HFFc6 (cell line): ENCODE measurements around the gene SLC3A2. TPM values are rescaled to one million over a fixed set of nuclear protein-coding genes. Genes with fewer than 3 reads are reported as not detected.

Experiments
- DNase-seq: peaks from one replicate; pipeline ENCODE4 v3.0.0-alpha.2; 2018
- H3K27ac Mint-ChIP-seq: 2 replicates; pipeline ENCODE4 v1.8.0; 2020; ENCODE audit warnings: mild to moderate bottlenecking, mixed read lengths
- H3K27me3 Mint-ChIP-seq: 2 replicates; pipeline ENCODE4 v1.8.0; 2021; ENCODE audit warnings: mild to moderate bottlenecking, moderate library complexity, mixed read lengths; ENCODE audit not compliant: insufficient read depth
- H3K36me3 Mint-ChIP-seq: 2 replicates; pipeline ENCODE4 v1.8.0; 2021; ENCODE audit warnings: low read depth, mixed read lengths
- H3K4me1 Mint-ChIP-seq: 2 replicates; pipeline ENCODE4 v1.8.0; 2020; ENCODE audit warnings: low read depth, mixed read lengths
- H3K4me3 Mint-ChIP-seq: 2 replicates; pipeline ENCODE4 v1.8.0; 2020; ENCODE audit warnings: mild to moderate bottlenecking, moderate library complexity, mixed read lengths
- H3K9me3 Mint-ChIP-seq: 2 replicates; pipeline ENCODE4 v1.8.0; 2020; ENCODE audit warnings: mild to moderate bottlenecking, mixed read lengths
- total RNA-seq, 6 experiments: library from RNA; stranded (reverse); fragmentation: NEBNext Ultra II Directional; extraction: Animal tissue kit (Norgen Biotek cat#: 25700); gene quantifications; 2 replicates in 1 of 6; 3 replicates in 5 of 6; pipeline ENCODE4 v1.2.3, GENCODE V29; 2021
- TF ChIP-seq, protein P1 (sequence below): fragments of 200-600 bp; sonication (generic); IDR thresholded peaks from 2 replicates; pipeline ENCODE4 v1.5.0; 2021; ENCODE audit warnings: antibody characterized with exemption, mild to moderate bottlenecking

SLC3A2 gene
- total RNA-seq, 6 experiments from 2014 or later = 140 to 206 (median 180) TPM

DNA sequence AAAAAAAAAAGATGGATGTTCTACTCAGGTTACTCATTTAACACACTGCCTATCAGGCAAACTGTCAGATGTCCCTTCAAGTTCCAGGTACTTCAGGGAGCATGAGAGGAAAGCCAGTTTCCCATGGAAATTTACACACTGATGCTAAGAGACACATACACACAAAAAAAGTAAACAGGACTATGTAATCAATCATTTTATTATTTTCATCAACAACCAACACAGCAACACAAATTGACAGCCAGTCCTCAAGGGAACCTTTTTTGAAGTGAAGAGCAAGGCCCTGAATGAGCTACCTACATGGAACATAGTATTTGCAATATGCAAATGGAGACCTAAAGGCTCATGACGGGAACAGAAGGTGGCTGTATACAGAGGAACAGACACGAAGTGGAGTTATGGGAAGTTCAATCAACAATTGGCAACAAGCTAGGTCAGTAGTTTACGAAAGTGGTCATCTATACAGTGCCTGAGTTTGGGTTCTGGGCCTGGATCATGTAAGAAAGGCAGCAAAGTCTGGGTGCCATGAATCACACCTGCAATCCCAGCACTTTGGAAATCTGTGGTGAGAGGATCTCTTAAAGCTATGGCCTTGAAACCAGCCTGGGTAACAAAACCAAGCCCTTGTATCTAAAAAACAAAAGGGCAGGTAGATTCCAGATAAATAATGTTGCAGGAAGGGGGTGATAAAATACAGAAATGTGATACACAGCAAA is 28.7 kb upstream of the SLC3A2 start:
- H3K27ac Mint-ChIP-seq = peak overlapping the region; percentile 55
- peaks cover 31% of the 10 kb centered on the region for H3K4me1 Mint-ChIP-seq
- H3K27me3 Mint-ChIP-seq = peaks cover 19% of the 10 kb centered on the region
- peak overlapping the region; percentile 37 for H3K4me3 Mint-ChIP-seq
- peaks cover 43% of the 10 kb centered on the region for H3K36me3 Mint-ChIP-seq
- TF ChIP-seq, protein P1, sequence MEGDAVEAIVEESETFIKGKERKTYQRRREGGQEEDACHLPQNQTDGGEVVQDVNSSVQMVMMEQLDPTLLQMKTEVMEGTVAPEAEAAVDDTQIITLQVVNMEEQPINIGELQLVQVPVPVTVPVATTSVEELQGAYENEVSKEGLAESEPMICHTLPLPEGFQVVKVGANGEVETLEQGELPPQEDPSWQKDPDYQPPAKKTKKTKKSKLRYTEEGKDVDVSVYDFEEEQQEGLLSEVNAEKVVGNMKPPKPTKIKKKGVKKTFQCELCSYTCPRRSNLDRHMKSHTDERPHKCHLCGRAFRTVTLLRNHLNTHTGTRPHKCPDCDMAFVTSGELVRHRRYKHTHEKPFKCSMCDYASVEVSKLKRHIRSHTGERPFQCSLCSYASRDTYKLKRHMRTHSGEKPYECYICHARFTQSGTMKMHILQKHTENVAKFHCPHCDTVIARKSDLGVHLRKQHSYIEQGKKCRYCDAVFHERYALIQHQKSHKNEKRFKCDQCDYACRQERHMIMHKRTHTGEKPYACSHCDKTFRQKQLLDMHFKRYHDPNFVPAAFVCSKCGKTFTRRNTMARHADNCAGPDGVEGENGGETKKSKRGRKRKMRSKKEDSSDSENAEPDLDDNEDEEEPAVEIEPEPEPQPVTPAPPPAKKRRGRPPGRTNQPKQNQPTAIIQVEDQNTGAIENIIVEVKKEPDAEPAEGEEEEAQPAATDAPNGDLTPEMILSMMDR = no peak
- no peak for DNase-seq
- peaks cover 10% of the 10 kb centered on the region for H3K9me3 Mint-ChIP-seq

GRCh38 chr11:62852523-62853188 is 28.0 kb upstream of the SLC3A2 start:
- H3K4me1 Mint-ChIP-seq = peaks cover 37% of the 10 kb centered on the region
- no peak for DNase-seq
- H3K27ac Mint-ChIP-seq = peak overlapping the region; percentile 93
- peaks cover 43% of the 10 kb centered on the region for H3K36me3 Mint-ChIP-seq
- TF ChIP-seq, protein P1 = no peak
- peaks cover 10% of the 10 kb centered on the region for H3K9me3 Mint-ChIP-seq
- H3K27me3 Mint-ChIP-seq = peaks cover 19% of the 10 kb centered on the region
- H3K4me3 Mint-ChIP-seq = peak overlapping the region; percentile 97

DNA sequence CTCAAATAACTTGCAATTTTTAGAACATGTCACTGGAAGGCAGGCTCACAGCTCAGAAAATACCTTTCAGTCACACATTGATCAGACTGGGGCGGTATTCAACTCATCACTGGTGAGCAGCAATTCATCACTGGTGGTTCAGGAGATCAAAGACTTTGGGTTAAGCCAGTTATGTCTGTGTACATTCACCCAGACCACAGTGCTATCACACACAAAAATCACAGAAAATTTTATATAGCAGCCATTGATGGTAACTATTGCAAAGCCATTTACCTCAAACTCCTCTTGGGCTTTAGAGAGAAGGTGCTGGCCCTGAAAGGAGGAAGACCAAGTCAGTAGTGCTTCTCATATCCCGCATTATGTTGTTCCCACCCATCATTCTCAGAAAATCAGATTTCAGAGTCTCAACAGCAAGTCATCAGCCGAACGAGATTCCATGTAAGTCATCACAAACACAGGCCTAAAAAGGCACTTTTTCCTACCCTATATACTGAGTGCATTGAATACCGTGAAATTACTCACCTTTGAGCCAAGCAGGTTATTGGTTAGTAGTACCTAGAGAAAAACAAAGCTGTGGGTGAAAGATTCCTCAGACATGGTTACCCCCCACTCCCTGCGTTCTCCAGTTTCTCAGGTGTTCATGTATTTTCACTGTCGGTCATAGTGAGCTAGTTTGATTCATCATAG is 27.3 kb upstream of the SLC3A2 start:
- peak overlapping the region; percentile 93 for H3K27ac Mint-ChIP-seq
- peaks cover 43% of the 10 kb centered on the region for H3K36me3 Mint-ChIP-seq
- H3K4me1 Mint-ChIP-seq = peaks cover 45% of the 10 kb centered on the region

DNA sequence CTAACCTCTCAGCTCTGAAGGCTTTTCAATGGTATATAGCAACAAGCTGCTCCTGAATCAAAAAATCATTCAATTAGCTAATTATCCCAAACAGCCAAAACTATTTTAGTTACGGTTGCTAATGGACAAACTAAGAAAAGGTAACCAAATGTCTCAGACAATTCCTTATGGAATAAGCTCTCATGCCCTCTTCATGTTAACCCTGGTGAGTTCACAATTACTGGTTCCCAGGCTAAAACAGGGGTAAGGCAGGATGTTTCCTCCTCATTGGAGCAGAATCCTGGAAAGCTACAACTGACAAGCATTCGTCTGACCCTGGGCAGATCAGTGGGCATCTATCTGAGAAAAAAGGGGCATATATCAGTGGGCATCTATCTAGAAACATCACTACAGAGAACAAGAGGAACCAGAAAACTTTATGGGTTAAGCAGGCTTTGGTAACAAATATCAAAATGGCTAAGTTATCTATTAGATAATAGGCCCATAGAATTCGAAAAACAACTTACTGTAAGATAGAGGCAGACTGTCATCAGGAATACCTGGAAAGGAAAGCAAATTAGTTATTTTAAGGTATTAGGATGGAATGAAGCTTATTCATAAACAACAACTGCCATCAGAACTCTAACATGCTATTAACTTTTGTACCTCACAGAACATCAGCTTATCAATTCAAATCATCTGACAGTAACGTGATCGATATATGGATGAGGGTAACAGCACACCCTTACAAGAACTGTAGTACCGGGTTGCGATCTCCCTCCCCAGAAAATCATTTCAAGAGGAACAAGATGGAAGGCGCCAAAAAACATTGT is 26.5 kb upstream of the SLC3A2 start:
- TF ChIP-seq, protein P1 = no peak
- DNase-seq = no peak
- Mint-ChIP-seq H3K4me1 (peaks cover 46% of the 10 kb centered on the region), H3K4me3 (peak overlapping the region; percentile 97), H3K27ac (peak overlapping the region; percentile 93), H3K9me3 (peaks cover 10% of the 10 kb centered on the region), H3K27me3 (peaks cover 18% of the 10 kb centered on the region), H3K36me3 (peaks cover 43% of the 10 kb centered on the region)

More for the DNA sequence above, 27.3 kb upstream of the SLC3A2 start:
- H3K27me3 Mint-ChIP-seq = peaks cover 19% of the 10 kb centered on the region
- TF ChIP-seq, protein P1 = no peak
- no peak for DNase-seq
- peaks cover 10% of the 10 kb centered on the region for H3K9me3 Mint-ChIP-seq
- peak overlapping the region; percentile 97 for H3K4me3 Mint-ChIP-seq
